UCSD-AML1 (cell line): ENCODE measurements around the gene COPB2.
A peak's percentile ranks its signal among the peaks of the same experiment; 100 is the strongest.

Source experiments
- DNase-seq: peaks from one replicate; lab custom pipeline; 2025; ENCODE audit not compliant: unreplicated experiment; lab: John Stamatoyannopoulos, UW

COPB2 gene

GRCh38 chr3:139329364-139329850, 60.0 kb downstream of the COPB2 start:
- peak; percentile 93 for DNase-seq

GRCh38 chr3:139328356-139328755, 61.1 kb downstream of the COPB2 start:
- DNase-seq = no peak

- DNase-seq = peak; percentile 53
Observed at GRCh38 chr3:139327861-139328260, 61.6 kb downstream of the COPB2 start.

- no peak for DNase-seq
Observed at GRCh38 chr3:139327231-139327630, 62.2 kb downstream of the COPB2 start.

GRCh38 chr3:139326707-139327106, 62.7 kb downstream of the COPB2 start:
- no peak for DNase-seq

DNA sequence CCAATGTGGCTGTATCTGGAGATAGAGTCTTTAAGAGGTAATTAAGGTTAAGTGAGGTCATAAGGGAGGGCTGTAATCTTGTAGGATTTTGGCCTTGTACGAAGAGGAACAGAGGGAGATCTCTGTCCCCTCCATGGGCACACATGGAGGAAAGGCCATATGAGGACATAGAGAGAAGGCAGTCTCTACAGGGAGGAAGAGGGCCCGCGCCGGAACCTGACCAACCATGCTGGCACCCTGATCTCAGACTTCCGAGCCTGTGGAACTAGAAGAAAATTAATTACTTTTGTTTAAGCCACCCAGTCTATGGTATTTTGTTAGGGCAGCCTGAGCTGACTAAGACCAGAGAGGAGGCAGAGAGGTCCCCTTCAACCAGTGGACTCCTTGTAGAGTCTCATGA, 63.3 kb downstream of the COPB2 start:
- DNase-seq = no peak

DNA sequence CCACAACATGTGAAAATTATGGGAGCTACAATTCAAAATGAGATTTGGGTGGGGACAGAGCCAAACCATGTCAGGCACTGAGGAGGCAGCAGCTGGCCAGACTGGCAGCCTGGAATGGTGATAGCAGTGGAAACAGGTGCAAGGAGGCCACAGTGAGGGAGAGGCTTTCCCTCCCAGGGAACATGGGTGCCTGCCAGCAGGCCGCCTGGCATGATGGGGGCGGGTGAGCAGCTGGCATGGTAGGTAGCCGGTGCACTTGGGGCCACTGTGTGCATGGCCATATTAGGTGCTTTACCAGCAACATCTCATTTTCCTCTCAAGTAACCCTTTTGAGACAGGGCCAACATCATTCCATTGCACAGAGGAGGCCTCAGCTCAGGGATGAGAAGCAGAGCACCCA, 63.9 kb downstream of the COPB2 start:
- DNase-seq = no peak

DNA sequence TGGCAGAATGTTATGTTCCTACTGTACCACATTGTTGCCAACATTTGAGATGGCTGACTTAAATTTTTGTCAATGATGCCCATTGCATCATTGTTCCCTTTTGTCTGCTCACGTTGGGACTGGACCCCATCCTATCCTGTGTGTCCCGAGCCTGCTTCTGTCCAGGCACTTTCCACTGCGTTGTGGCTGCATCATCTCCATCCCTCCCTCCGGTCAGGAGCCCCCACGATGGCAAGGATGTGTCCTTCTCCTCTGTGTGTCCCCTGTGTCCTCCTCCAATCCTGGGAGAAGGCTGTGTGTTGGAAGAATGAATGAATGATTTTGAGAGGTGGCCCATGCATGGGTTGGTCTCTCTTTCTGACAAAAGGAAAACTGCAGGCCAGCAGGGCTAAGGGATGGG, 65.0 kb downstream of the COPB2 start:
- no peak for DNase-seq

GRCh38 chr3:139323146-139323545, 66.3 kb downstream of the COPB2 start:
- no peak for DNase-seq

DNA sequence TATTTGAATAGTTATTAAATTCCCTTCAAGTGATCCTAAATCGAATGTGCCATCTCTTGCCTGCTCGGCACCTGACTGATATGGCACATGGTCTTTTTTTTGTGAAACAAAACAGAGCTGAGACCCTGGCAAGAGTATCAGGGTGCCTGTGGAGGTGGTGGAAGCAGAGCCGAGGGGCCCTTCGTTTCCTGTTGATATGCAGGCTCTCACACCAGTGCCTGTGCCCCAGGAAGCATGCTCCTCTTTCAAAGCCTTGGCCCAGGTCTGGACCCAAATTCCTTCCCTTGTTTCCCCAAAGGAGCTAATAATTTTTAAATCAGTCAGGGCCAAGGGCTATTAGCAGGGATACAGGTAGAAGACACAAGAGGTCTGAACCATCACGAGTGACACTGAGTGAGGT, 67.1 kb downstream of the COPB2 start:
- DNase-seq = no peak

- no peak for DNase-seq
Observed at GRCh38 chr3:139320551-139321309, 68.7 kb downstream of the COPB2 start.

GRCh38 chr3:139319428-139320402, 69.7 kb downstream of the COPB2 start:
- DNase-seq = peak; percentile 18

DNA sequence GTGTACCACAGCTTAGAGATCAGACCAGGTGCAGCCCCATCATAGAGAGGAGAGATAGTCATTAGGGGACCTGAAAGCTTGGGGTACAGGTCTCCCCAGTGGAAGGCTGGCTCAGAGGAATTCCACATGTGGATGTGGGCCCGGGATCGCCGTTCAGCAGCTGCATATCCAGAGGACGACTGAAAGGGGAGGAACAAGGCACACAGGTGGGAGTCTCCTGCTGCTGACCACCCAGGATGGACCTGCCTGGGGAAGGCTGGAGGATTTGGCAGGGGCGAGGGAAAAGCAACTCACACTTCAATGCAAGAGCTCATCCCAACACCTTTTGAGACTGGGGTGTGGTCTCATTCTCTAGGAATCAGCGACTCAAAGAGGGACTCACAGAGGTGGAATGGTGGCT, 70.6 kb downstream of the COPB2 start:
- DNase-seq = no peak

DNA sequence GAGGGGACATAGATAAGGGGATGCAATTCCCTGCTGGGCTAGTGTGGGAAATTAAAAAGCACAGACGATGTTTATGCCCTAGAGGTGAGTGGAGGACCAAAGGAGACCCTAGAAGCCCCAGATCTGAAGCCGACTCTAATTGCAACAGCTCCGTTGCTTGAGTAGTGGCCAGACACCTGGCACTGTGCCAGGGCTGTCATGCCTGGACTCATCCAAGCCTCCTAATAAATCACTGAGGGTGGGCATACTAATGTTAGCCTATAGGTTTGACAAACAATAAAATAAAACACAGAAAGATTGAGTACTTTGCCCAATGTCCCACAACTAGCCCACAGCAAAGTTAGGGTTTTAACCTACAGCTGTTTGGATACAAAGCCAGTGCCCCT, 71.0 kb downstream of the COPB2 start:
- DNase-seq = no peak

DNA sequence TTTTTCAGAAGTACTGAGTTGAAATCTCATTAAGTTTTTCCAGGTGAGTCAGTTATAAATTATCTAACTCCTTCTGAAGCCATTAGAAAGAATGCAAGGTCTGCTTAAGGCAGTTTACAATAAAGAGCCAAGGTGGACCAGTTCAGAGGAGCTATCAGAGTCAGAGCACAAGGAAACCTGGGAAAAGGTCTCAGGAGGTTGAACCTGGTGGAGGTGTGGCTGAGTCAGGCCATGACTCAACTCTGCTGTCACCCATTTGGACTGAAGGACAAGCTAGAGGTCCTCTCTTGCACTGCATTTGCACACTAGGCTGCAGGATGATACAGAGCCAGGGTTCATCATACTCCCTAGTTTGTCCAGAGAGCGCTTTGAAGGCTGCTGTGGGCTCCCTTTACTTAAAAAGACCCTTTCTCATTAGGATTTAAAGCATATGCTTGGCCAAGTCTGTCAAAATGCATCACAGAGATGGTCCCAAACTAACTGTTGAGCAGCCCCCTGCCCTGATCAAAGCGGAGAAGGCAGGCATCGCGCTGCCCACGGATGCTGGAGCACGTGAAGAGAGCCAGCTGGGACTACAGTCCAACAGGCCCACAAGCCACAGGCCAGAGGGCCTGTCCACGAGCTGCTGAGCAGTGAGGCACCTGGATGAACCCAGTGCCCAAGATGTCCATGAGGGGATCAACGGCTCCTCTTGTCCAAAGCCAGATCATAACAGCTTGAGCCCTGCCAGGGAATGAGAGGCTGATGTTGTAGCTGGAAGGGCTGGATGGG, 71.6 kb downstream of the COPB2 start:
- DNase-seq = no peak

- DNase-seq = no peak
Observed at GRCh38 chr3:139317215-139317614, 72.2 kb downstream of the COPB2 start.

GRCh38 chr3:139313921-139314320, 75.5 kb downstream of the COPB2 start:
- no peak for DNase-seq

- DNase-seq = no peak
Observed at GRCh38 chr3:139312959-139313358, 76.5 kb downstream of the COPB2 start.

DNA sequence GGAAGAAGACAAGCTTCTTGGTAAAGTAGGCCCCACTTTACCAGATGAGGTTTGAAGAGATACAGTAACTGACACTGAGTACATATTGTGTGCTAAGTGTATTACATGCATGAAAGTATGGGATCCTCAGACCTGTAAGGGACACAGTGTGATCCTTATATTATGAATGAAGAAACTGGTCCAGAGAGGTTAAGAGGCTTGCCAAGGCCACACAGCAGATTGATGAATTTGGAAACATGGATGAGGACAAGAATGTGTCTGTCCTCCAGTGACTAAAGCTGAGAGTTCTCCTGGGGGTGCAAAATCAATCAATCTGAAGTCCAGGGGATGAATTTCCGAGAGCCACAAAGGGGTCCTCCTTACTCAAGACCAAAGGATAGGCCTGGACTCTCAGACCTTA, 77.0 kb downstream of the COPB2 start:
- no peak for DNase-seq

DNA sequence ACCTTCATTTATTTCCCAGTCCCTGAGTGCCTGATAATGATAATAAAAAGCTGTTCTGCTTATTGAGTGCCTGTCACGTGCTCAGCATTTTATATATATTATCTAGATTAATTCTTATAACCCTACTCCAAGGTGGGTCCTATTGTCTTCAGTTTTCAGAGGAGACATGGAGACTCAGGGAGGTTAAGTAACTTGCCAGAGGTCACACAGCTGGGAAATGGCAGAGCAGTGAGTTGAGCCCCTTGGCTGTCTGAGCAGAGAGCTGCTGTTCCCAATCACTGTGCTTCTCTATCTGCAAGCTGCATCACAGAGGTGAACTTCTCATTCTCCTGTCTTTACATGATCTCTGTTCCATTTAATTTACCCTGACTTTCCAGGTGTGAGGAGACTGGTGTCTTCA, 77.9 kb downstream of the COPB2 start:
- no peak for DNase-seq

DNA sequence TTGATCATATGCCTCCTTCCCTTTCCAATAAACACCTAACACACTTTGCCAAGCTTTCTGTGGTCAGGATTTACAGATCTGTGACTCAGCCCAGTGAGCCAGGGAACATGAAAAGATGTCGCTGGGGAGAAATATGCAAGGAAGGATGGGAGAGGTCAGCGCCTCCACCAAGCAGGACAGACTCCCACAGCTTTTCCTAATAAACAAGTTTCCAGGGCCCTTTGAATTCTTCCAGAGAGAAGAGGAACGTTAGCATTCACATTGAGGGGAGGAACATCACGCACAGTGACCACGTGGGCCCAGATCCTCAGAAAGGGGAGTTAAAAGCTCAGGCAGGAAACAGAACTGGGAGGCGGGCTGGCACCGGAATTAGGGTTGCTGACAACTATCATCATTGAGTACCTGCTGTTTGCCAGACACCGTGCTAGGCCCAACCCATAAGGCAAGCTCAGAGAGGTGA, 78.9 kb downstream of the COPB2 start:
- DNase-seq = no peak
